Measurements from ENCODE around the gene NTF3.

NTF3 gene

DNA sequence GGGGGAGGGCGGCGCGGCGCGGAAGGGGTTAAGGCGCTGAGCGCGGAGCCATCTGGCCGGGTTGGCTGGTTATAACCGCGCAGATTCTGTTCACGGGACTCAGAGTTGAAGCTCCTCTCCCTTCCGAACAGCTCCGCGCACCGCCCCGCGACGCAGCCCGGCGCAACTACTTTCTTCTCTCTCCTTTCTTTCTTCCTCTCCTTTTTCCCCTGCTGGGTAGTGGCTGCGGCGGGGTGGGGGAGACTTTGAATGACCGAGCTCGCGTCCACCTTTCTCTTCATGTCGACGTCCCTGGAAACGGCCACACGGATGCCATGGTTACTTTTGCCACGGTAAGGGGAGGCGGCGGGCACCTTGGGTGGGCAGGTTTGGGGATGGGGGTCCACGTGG lies at the start of gene NTF3:
Gene NTF3 (plus strand): TSS at position 98 of the 390 bp plus-strand sequence. CDS start 217 bp downstream, at position 315.
- no peak for DNase-seq (ENCODE audit: low read depth, low spot score)

DNA sequence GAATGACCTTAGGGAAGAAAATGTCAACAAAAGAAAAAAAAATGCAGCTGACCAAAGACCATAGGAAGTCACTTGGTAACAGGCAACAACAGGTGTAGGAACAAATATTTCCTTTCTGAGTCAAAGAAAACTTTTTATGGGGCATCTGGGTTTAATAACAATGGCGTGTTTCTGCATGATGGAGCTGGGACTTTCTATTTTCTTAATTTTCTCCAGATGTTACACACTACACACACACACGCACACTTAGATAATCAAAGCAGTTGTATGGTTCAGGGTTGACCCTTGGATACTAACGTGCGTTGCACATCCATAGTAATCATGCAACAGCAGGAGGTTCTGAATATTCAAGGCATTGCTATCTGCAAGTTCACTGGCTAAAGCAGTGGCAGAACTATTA lies 47.9 kb upstream of the NTF3 start:
- no peak for DNase-seq (ENCODE audit: low read depth, low spot score)

DNA sequence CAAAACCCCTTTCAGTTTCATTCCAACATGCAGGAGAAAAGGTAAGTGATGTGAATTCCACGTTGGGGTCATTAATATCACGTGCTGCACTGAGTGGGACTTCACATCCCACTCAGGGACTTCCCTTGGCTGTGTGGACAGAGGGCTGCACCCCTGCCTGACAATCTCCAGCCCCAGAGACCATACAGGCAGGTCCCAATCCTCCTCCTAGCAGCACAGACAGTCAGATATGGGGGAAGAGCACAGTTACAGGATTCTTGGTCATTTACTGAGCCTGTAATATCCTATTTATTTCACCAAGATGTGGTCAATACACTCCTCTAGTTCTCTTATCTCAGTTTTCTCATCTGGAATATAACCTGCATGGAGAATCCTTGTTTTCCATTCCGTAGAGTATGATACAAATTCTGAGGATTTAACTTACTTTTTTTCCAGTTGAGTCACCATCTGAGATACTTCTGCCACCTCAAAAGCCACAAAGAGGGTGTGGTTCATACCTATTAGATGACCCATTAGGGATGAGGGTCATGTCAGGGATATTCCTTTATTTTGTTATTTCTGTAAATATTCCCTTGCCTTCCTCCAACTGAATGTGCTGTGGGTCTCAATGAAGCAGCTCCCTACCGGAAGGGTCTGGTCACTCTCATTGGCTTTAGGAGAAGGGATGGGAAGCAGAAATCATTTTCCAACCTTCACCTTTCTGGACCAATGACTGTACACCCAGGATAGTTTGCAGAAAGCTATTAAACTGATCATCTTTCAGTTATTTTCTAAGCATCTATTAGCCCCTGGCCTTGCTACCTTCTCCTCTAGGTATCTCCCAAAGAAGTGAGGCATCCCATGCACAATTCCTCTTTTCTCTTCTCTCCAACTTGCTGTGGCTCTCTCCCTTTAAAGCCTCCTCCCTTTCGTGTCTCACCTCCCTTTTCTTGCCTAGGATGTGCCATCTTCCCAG lies 43.0 kb upstream of the NTF3 start:
- no peak for DNase-seq (ENCODE audit: low read depth, low spot score)

DNA sequence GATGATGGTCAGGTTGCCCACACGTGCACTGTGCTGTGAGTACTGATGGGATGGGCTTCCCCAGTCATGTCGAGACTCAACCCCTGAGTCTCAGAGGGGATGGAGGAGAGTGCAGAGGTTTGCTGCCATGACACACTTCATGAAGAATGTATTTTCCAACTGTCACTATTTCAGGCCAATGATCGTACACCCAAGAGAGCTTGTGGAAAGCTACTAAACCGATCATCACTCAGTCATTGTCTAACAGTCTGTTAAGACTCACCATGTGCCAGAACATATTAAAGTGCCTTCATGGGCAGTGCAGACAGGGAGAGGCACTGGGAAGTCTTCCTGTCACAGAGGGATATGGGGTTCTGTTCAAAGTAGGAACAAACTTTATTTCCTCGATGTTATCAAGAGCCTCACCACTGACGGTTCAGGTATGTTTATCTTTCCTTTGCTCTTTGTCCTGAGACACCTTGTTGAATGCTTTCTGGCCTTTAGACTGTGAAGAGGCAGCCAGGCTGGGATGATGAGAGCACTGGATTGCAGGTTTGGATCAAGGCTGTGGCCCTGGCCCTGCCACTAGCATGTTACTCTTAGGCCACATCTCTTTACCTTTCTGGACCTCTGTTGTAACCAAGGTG lies 41.6 kb upstream of the NTF3 start:
- no peak for DNase-seq (ENCODE audit: low read depth, low spot score)

DNA sequence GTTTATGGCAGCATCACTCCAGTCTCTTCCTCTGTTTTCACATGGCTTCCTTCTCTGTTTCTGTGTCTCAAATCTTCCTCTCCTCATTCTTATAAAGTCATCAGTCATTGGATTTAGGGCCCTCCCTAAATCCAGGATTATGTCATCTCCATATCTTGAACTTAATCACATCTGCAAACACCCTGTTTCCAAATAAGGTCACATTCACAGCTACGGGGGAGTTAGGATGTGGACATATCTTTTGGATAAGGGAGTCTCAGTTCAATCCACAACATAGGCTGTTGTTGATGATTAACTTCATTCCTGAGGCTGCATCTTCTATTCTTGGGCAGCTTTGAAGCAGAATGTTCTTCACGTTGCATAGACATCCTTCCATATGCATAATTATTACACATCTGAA lies 40.3 kb upstream of the NTF3 start:
- no peak for DNase-seq (ENCODE audit: low read depth, low spot score)

DNA sequence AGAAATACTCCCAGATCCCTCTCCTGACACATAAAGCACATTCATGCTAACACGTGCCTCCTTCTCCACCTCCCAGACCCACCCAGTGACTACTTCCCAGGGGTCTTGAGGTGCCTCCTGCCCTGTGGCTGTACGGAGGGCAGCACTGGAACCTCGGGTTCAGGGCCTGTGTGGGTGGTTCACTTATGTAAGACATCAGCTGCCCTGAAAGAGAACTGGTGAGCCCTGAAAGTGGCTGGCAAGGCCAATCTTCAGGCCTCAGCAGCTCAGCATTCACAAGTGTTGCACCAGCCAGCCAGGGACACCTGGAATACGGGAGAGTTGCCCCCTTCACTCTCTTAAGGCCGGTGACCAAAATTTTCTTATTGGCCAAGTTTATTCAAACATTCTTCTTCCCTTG lies 38.9 kb upstream of the NTF3 start:
- no peak for DNase-seq (ENCODE audit: low read depth, low spot score)

DNA sequence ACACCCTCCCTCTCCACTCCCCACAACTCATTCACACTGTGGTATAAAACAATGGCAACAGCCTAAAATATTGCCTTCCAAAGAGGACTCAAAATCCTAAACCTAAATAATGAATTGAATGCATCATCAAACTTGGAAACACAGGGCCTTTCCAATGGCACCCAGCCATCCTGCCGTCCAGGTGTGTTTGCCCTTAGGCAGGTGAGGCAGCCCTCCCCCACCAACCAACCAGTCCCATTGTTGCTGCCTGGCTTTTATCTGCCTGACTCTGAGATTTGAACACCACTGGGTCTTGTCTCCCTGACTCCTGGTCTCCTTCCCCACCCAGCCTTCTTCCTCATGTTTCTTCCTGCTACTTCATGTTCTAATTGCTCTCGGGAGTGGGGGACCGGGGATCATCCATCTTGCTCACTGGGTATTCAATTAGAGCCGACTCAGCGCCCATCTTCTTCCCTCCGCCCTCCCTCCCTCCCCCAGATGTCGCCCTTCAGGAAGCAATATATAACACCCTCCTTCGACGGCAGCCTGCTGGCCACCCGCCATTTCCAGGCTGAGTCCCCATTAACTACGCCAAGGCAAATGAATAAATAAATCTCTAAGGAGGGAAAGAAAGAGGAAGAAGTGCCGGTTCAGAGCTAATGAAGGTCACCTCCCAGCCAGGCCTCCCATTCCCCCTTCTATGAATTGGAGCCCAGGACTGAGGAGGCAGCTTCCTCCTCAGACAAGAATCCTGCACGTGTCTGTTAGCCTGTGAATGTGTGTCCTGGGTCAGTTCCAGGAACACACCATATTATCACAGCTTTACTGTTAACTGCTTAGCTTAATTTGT lies 36.3 kb upstream of the NTF3 start:
- DNase-seq (ENCODE audit: low read depth, low spot score): no peak

DNA sequence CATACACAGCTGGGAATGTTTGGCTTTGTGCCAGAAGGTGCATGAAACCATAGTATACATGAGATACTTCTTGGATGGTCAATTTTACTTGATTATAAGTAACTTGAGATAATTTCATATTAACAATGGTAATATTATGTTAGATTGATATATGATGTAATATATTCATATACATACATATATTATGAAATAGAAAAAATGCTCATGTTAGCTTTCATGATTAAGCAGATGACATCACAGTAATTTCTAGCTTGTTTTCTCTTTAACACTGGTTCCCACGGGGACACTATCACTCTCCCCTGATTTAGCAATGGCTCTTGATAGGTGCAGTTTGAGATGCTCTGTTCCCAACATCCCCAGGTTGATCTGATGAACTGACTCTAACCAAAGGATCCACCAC lies 35.4 kb upstream of the NTF3 start:
- DNase-seq (ENCODE audit: low read depth, low spot score): no peak

DNA sequence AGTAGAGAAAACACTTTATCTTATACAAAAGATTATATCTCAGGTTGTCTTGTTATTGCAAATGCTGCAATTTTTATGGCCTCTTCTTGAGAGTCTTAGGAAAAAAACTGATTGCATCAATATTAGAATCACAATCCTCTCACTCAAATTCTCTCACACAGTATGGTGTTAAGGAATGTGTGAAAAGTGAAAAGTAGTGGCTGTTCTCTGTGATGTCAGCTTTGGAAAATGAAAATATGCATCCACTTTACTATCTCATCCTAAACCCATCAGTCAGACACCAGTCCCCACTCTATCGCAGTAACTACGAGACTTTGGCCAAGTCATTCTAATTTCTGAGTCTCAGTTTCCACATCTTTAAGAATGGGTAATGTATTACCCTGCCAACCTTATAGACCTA lies 32.6 kb upstream of the NTF3 start:
- no peak for DNase-seq (ENCODE audit: low read depth, low spot score)

DNA sequence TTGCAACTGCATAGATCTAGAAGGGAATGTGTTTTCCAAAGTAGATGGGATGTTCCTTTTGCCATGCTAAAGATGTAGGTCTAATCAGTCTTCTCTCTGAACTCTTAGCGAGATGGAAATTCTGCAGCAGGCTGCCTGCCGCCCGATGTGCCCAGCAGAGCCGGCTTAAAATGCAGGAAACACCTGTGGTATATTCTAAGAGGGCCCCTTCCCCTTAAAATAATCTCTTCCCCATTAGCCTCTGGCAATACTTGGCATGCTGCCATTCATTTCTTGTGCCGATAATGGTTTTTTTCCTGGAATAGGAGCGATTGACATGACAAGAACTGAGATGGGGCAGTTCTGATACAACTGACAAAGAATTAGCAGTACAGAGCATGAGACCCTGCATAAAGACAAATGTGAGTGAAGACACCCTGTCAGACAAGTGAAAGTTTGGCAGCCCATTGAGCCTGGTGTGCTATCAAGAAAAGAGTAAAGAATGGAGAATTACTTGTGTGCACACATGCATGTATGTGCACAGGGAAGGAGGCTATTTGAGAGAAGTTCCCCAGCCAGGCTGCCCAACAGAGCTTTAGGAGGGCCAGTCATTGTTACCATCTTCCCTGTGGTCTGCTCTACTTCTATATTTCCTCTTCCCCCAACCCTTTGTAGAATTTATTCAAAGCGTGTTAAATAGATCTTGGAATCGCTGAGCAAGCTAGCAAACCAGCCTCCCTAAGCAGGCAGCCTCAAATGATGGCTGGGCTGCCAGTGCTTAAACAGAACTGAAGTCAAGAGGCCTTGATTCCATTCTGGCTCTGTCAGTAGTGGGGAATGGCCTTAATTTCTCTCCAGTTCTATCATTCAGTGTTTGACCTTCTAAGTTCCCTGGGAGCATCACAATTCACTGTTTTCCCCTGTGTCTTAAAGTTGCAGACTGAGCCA lies 29.6 kb upstream of the NTF3 start:
- DNase-seq (ENCODE audit: low read depth, low spot score): no peak

DNA sequence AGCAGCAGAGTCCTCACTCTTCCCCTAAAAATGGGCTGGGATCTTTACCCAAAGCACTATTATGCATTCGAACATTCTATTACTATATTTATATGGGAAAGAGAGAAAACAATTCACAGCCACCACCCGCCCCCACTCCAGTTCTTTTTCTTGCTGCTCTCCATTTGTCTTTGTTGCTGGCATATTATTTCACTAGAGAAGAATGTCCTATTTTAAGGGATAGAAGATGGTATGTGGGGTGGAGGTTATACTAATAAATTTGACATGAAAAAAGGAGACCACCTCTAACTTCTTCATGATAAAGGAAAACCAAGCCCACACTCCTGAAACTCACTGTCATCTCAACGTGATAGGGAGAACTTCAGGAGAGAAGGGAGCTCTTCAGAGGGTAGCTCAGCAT lies 28.5 kb upstream of the NTF3 start:
- DNase-seq (ENCODE audit: low read depth, low spot score): no peak

DNA sequence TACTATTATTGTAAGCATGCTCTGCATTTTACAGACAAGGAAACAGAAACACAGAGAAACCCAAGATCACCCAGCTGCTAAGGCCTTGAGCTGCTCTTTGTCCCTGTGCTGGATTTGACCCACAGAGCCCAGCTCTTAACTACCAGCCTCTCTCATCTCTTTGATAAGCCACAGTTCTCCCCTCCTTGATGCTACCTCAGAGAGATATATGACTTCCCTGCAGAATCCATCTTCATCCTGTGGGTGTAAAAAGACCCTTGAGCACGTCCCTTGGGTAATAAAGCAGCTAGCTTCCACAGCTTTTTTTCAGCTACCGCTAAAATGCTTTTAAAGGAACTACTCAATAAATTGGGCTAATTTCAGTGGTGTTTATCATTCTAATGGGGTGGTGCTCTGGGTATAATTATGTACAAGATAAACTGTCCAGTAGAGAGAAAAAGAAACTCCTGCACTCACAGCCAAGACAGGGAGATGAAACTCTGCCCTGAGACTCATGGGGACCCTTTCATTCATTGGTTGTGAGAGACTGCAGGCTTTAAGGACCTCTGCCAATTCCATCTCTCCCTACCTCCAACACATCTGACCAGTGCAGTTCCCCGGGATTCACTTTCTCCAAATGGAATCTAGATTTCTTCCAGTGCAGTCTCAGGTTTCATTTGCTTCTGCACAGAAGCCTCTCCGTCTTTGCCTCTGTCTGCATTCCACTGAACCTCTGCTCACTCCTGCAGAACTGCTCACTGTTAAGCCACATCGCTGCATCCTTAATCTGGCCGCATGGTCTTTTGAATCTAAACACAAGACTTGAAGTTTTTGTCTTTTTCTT lies 24.7 kb upstream of the NTF3 start:
- no peak for DNase-seq (ENCODE audit: low read depth, low spot score)

DNA sequence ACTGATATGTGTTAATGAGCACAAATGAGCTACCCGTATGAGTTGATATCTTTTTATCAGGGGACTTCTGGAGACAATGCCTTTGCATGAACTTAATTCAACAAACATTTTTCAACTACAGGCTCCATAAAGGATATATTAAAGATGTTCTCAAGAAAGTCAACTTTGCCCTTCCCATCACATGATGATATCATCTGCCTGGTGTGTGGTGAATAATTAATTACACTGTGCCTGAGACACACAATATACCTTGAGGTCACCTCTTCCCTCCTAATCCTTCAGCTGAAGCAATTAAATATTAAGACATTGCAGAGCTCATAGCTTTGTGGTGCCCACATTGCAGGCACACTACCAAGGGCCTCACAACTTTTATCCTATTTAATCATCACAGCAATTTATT lies 22.3 kb upstream of the NTF3 start:
- no peak for DNase-seq (ENCODE audit: low read depth, low spot score)

DNA sequence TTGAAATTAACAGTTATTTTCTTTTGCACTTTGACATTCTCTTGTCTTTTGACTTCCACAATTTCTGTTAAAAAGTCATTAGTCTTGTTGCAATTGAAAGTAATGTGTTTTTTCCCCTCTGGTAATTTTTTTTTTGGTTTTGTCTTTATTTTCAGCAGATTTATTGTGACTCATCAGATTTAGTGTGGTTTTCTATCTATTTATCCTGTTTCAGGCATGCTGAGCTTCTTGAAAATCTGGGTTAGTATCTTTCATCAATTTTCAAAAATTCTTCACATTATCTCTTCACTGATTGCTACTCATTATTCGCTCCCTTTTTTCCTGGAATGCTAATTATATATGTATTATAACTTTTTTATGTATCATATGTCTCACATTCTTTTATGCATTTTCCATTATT lies 15.3 kb upstream of the NTF3 start:
- DNase-seq (ENCODE audit: low read depth, low spot score): no peak

DNA sequence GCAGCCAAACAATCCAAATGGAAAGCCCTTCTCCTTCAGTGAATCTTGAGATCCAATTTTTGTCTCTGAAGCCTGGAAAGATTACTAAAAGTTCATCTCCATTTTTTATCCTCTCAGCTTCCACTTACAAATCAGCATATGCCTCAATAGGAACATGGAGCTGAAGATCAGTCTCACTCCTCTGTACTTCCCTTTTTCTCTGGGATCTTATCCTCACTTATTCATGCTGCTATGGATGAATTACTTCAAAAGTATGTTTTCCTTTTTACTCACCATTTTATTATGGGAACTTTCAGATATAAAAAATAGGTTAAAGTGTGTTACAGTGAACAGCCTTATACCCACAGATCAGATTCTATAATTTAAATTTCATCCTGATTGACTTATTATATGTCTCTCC lies 14.4 kb upstream of the NTF3 start:
- DNase-seq (ENCODE audit: low read depth, low spot score): no peak

DNA sequence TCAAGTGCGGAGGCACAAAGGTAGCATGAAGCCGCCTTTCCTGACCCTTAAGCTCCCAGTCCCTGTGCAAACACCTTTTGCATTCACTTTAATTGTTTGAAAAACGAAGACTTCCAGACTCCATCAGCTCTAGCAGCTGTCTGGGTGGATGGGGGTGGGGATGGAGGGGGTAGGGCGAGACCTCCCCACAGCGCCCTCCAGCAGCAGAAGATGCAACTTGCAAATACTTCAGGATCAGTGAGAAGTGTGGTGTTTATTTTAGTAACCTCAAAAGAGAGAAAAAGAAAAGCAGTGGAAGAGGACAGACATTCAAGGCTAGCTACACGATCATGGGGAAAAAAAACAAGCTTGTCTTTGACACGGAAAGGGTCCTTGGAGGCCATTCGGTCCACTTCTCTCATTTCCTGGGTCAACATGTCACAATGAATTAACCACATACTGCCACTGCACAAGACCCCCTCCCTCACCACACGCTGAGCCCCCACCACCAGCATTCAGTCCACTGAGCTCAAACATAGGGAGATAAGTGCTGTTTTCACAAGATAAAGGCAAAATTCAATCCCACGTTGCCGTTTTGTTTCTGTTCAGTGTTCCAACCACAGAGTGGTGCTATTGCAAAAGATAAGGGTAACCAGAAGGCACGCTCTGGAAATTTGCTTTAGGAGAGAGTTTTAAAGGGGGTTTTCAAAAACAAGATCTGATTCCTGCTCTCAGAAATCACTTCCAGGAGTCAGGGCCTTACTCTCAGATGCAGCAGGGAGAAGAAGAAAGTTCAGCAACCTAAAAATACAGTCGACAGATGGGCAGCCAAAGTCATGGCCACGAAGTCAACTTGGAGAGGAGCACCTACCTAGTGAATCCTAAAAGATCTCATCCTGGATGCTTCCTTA lies 3.3 kb upstream of the NTF3 start:
- DNase-seq (ENCODE audit: low read depth, low spot score): no peak

DNA sequence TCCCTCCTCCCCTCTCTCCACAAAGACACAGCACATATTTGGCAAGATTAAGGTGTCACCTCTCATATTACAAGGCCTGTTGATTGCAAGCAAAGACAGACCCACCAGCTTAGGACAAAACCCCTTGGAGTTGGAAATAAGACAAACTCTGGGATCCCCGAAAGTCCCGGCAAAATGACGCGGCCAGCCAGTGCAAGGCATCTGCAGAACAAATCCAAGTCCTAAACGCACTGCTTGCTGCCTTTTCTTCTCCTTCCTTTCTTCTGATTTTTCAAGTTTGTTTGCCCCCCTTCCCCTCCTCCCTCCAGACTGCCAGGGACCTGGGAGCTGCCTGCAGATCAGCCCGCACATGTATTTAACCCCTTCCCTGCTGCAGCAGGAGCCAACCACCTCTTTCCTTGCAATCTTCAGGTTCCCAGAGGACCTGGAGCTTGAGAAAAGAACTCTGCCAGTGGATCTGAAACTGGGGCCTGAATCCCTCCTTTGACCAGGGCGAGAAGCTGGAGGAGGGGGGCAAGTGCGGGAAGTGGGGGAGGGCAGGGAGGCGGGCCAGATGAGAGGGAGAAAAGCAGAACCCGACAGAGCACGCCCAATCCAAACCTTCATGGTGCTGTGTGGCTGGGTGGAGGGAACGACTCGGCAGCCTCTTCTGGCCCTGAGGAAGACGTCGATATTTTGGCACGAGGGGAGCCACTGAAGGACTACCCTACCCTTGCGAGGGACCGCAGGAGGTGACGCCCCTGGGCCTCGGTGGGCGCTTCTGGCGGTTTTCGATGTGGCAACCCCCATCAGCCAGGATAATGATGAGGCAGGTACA lies 2.0 kb upstream of the NTF3 start:
- no peak for DNase-seq (ENCODE audit: low read depth, low spot score)
